Subcutaneous adipose tissue (tissue), 4 donors: ENCODE data around the gene USP9Y. TPM values are rescaled to one million over a fixed set of nuclear protein-coding genes. Genes with fewer than 3 reads are reported as not detected.

ENCODE experiments used
- CTCF ChIP-seq: fragments of 450-650 bp; IDR thresholded peaks from one replicate; pipeline ENCODE4 v1.5.1; 2016; ENCODE audit warnings: low read depth, mild to moderate bottlenecking, control low read depth, antibody characterized with exemption, moderate library complexity
- total RNA-seq, 4 donors: library from RNA; depleted of rRNA; stranded (reverse); fragments of >200 nt; gene quantifications; one replicate each; pipeline ENCODE4 v1.1.0, GENCODE V29; 2016

USP9Y gene
- total RNA-seq, 4 donors from 2014 or later: under 0.01 to 34.4 (median 13.5) TPM

- TF ChIP-seq CTCF: no peak
Observed at GRCh38 chrY:12700087-12700486, 944 bp upstream of the USP9Y start.

- no peak for TF ChIP-seq CTCF
Observed at GRCh38 chrY:12702174-12702573, 1.1 kb downstream of the USP9Y start.

GRCh38 chrY:12710460-12710859 lies 9.4 kb downstream of the USP9Y start:
- no peak for TF ChIP-seq CTCF

GRCh38 chrY:12715376-12715775 lies 14.3 kb downstream of the USP9Y start:
- TF ChIP-seq CTCF: no peak

GRCh38 chrY:12729746-12730145 lies 28.7 kb downstream of the USP9Y start:
- no peak for TF ChIP-seq CTCF

GRCh38 chrY:12733625-12734024 lies 32.6 kb downstream of the USP9Y start:
- no peak for TF ChIP-seq CTCF

- TF ChIP-seq CTCF: no peak
Observed at GRCh38 chrY:12734051-12734450, 33.0 kb downstream of the USP9Y start.

- TF ChIP-seq CTCF: no peak
Observed at GRCh38 chrY:12741414-12741813, 40.4 kb downstream of the USP9Y start.
